Activated CD4-positive, alpha-beta T cell treated with anti-CD3 and anti-CD28 coated beads, Interleukin-2, amount 50 U/mL, for 48 hours (primary cell): Measurements from ENCODE around the gene NCOA5.

Source experiments
- DNase-seq, 2 experiments: peaks; one replicate each; pipeline ENCODE4 v3.0.0-alpha.2; 2020

Gene NCOA5

GRCh38 chr20:46034039-46034438, 55.7 kb downstream of the NCOA5 start:
- DNase-seq: no peak

GRCh38 chr20:46031701-46032254, 58.0 kb downstream of the NCOA5 start:
- DNase-seq: no peak

- no peak for DNase-seq
These were observed 58.7 kb downstream of the NCOA5 start for GRCh38 chr20:46031014-46031569.

- no peak for DNase-seq
These were observed 59.3 kb downstream of the NCOA5 start for GRCh38 chr20:46030284-46031013.

GRCh38 chr20:46028772-46029371, 60.9 kb downstream of the NCOA5 start, which contains the start of gene SLC12A5:
SLC12A5 (plus strand) TSS chr20:46029215; CDS start chr20:46029345, 130 bp downstream.
- no peak for DNase-seq

GRCh38 chr20:46028110-46028509, 61.7 kb downstream of the NCOA5 start:
- DNase-seq: no peak

- DNase-seq: peak in 1 of 2 experiments; percentile 38
These were observed 62.4 kb downstream of the NCOA5 start for GRCh38 chr20:46027245-46027853.

GRCh38 chr20:46025376-46025783, 64.4 kb downstream of the NCOA5 start:
- no peak for DNase-seq

GRCh38 chr20:46023999-46024398, 65.8 kb downstream of the NCOA5 start:
- DNase-seq: no peak

GRCh38 chr20:46023148-46023484, 66.6 kb downstream of the NCOA5 start:
- DNase-seq: no peak

GRCh38 chr20:46022411-46023147, 67.2 kb downstream of the NCOA5 start:
- DNase-seq: peak; percentile 84 to 86

GRCh38 chr20:46021361-46022359, 68.1 kb downstream of the NCOA5 start:
- peak; percentile 59 to 68 for DNase-seq

- DNase-seq: no peak
These were observed 69.2 kb downstream of the NCOA5 start for GRCh38 chr20:46020555-46020954.

GRCh38 chr20:46018611-46019010, 71.2 kb downstream of the NCOA5 start:
- DNase-seq: no peak

- no peak for DNase-seq
These were observed 71.7 kb downstream of the NCOA5 start for GRCh38 chr20:46018112-46018511.

- no peak for DNase-seq
These were observed 72.5 kb downstream of the NCOA5 start for GRCh38 chr20:46017272-46017671.

- no peak for DNase-seq
These were observed 75.0 kb downstream of the NCOA5 start for GRCh38 chr20:46014517-46015396.

- peak; percentile 75 to 80 for DNase-seq
These were observed 75.8 kb downstream of the NCOA5 start for GRCh38 chr20:46013829-46014516.

GRCh38 chr20:46013322-46013828, 76.4 kb downstream of the NCOA5 start:
- DNase-seq: no peak

GRCh38 chr20:46012921-46013320, 76.8 kb downstream of the NCOA5 start:
- DNase-seq: no peak
